IMR-90 (cell line): ENCODE data around the gene SNAPC2. TPM values are rescaled to one million over a fixed set of nuclear protein-coding genes. Genes with fewer than 3 reads are reported as not detected.

Experiments used
- ATAC-seq: fragments of 200-7000 bp; cut with Tn5 transposase; 2 replicates; pipeline ENCODE4 v1.9.1; 2020; ENCODE audit warnings: low read depth, mild to moderate bottlenecking, moderate library complexity
- BruUV-seq: library from RNA; stranded (reverse); fragments of 400-500 nt; replicated peaks from 2 replicates; lab custom pipeline; 2021; lab: Mats Ljungman, UMichigan
- CTCF ChIA-PET: fragments of 300-600 bp; formaldehyde crosslinking; extraction: SDS; loops from one replicate; lab custom pipeline; 2021; ENCODE audit warnings: antibody characterized with exemption; lab: Yijun Ruan, JAX
- POLR2A ChIA-PET: fragments of 300-600 bp; sonication (Branson Sonifier 250); formaldehyde crosslinking; loops from one replicate; lab custom pipeline; 2022; ENCODE audit warnings: antibody characterized with exemption; ENCODE audit not compliant: unreplicated experiment; lab: Charles Lee
- DNase-seq: peaks from one replicate; pipeline ENCODE4 v3.0.0; 2013
- H2AFZ ChIP-seq: replicated peaks from 2 replicates; pipeline ENCODE3; 2013; ENCODE audit warnings: low read length, mild to moderate bottlenecking; ENCODE audit not compliant: poor library complexity
- H2AK5ac ChIP-seq: 2 replicates; pipeline ENCODE4 v1.6.1; 2013; ENCODE audit warnings: low read depth, low read length, inconsistent platforms
- H2AK9ac ChIP-seq: replicated peaks from 2 replicates; pipeline ENCODE3; 2013; ENCODE audit warnings: mild to moderate bottlenecking, low read depth, low read length, moderate library complexity; ENCODE audit not compliant: poor library complexity
- H2BK120ac ChIP-seq: 2 replicates; pipeline ENCODE4 v1.6.1; 2013; ENCODE audit warnings: low read depth, low read length, inconsistent platforms
- H2BK15ac ChIP-seq: 3 replicates; pipeline ENCODE4 v1.6.1; 2013; ENCODE audit warnings: low read depth, low read length, inconsistent platforms
- H2BK20ac ChIP-seq: 2 replicates; pipeline ENCODE4 v1.6.1; 2013; ENCODE audit warnings: low read depth, mild to moderate bottlenecking, inconsistent platforms, low read length, moderate library complexity
- H2BK5ac ChIP-seq: 2 replicates; pipeline ENCODE4 v1.6.1; 2013; ENCODE audit warnings: mild to moderate bottlenecking, low read depth, low read length, inconsistent platforms; ENCODE audit not compliant: poor library complexity, severe bottlenecking
- H3K14ac ChIP-seq: replicated peaks from 2 replicates; pipeline ENCODE4 v1.6.1; 2013; ENCODE audit warnings: low read depth, low read length, inconsistent platforms
- H3K18ac ChIP-seq: 2 replicates; pipeline ENCODE4 v1.6.1; 2013; ENCODE audit warnings: low read depth, low read length, control low read depth
- H3K23ac ChIP-seq: 2 replicates; pipeline ENCODE4 v1.6.1; 2013; ENCODE audit warnings: low read depth, low read length, inconsistent platforms
- H3K27ac ChIP-seq: 2 replicates; pipeline ENCODE4 v1.5.1; 2013; ENCODE audit warnings: mild to moderate bottlenecking, control low read depth, low read length; ENCODE audit not compliant: insufficient read depth
- H3K27me3 ChIP-seq: 2 replicates; pipeline ENCODE4 v1.6.1; 2013; ENCODE audit warnings: low read length; ENCODE audit not compliant: control insufficient read depth, insufficient read depth
- H3K36me3 ChIP-seq: 2 replicates; pipeline ENCODE4 v1.6.1; 2013; ENCODE audit warnings: low read length, mixed read lengths; ENCODE audit not compliant: control insufficient read depth, insufficient read depth
- H3K4ac ChIP-seq: 2 replicates; pipeline ENCODE4 v1.6.1; 2013; ENCODE audit warnings: low read depth, low read length, inconsistent platforms
- H3K4me1 ChIP-seq: 2 replicates; pipeline ENCODE4 v1.6.1; 2013; ENCODE audit warnings: low read length, mixed read lengths; ENCODE audit not compliant: control insufficient read depth, insufficient read depth
- H3K4me2 ChIP-seq: 2 replicates; pipeline ENCODE4 v1.6.1; 2013; ENCODE audit warnings: low read depth, mild to moderate bottlenecking, control low read depth, low read length, moderate library complexity
- H3K4me3 ChIP-seq: 2 replicates; pipeline ENCODE4 v1.5.1; 2013; ENCODE audit warnings: low read depth, mild to moderate bottlenecking, control low read depth, low read length, moderate library complexity; ENCODE audit not compliant: insufficient read depth
- H3K56ac ChIP-seq: 2 replicates; pipeline ENCODE4 v1.6.1; 2013; ENCODE audit warnings: low read length, inconsistent platforms; ENCODE audit not compliant: insufficient read depth; ENCODE audit errors: extremely low read depth
- H3K79me1 ChIP-seq, 2 experiments: 2 replicates each; pipeline ENCODE4 v1.6.1; 2013; ENCODE audit warnings: low read length in 2 of 2, inconsistent platforms in 1 of 2, low read depth in 1 of 2
- H3K9ac ChIP-seq: 2 replicates; pipeline ENCODE4 v1.6.1; 2013; ENCODE audit warnings: low read depth, low read length, control low read depth
- H3K9me1 ChIP-seq: 2 replicates; pipeline ENCODE4 v1.6.1; 2013; ENCODE audit warnings: low read length, inconsistent platforms; ENCODE audit not compliant: insufficient read depth
- H3K9me3 ChIP-seq: 2 replicates; pipeline ENCODE4 v1.6.1; 2013; ENCODE audit warnings: low read length; ENCODE audit not compliant: control insufficient read depth, insufficient read depth
- H4K20me1 ChIP-seq: 2 replicates; pipeline ENCODE4 v1.6.1; 2013; ENCODE audit warnings: low read length, inconsistent platforms; ENCODE audit not compliant: insufficient read depth
- H4K5ac ChIP-seq: 2 replicates; pipeline ENCODE4 v1.6.1; 2013; ENCODE audit warnings: mild to moderate bottlenecking, low read depth, low read length, control low read depth
- H4K8ac ChIP-seq, 2 experiments: 2 replicates each; pipeline ENCODE4 v1.6.1; 2013; ENCODE audit warnings: low read depth in 2 of 2, low read length in 2 of 2, control low read depth in 1 of 2, inconsistent platforms in 1 of 2
- H4K91ac ChIP-seq: 2 replicates; pipeline ENCODE4 v1.6.1; 2013; ENCODE audit warnings: low read depth, low read length, inconsistent platforms; ENCODE audit not compliant: insufficient read depth
- FOS ChIP-seq: fragments of 150-350 bp; IDR thresholded peaks from 2 replicates; pipeline ENCODE4 v1.6.1; 2016; ENCODE audit warnings: low read depth, low read length
- POLR2A ChIP-seq: IDR thresholded peaks from 2 replicates; pipeline ENCODE4 v1.6.1; 2012; ENCODE audit warnings: mild to moderate bottlenecking, low read depth, low read length
- RAD21 ChIP-seq: IDR thresholded peaks from 2 replicates; pipeline ENCODE4 v1.6.1; 2012; ENCODE audit warnings: low read length, improper control_type of control experiment
- RFX5 ChIP-seq: IDR thresholded peaks from 2 replicates; pipeline ENCODE4 v1.8.0; 2012; ENCODE audit warnings: low read depth, mild to moderate bottlenecking, low read length, moderate library complexity
- WGBS, 2 experiments: methylation state at CpG; one replicate each; pipeline versions ENCODE4 v1.1.5 to v1.1.7; 2013; ENCODE audit warnings: missing lambda C conversion rate in 2 of 2; ENCODE audit not compliant: insufficient read length in 1 of 2; ENCODE audit errors: extremely low coverage in 2 of 2; 5-methylcytosine and 5-hydroxymethylcytosine counted together
- dilution Hi-C: fragments of 300-500 bp; cut with HindIII; formaldehyde crosslinking; loops from one replicate; pipeline ENCODE4 v1.14.3; 2018; ENCODE audit warnings: low sequenced_read_pairs; ENCODE audit not compliant: unreplicated experiment
- in situ Hi-C: fragments of 300-500 bp; cut with MboI; formaldehyde crosslinking; loops from 3 replicates; pipeline ENCODE4 v1.14.3; 2019; ENCODE audit warnings: low sequenced_read_pairs, inconsistent platforms, mixed read lengths
- intact Hi-C: fragments of 100-400 bp; cut with micrococcal nuclease; formaldehyde crosslinking; loops from 2 replicates; pipeline ENCODE4 v1.10.0; 2022
- polyA plus RNA-seq, 3 experiments: library from polyadenylated mRNA; depleted of rRNA; stranded (reverse); fragments of >200 nt; gene quantifications; 2 replicates each; pipeline ENCODE4 v1.2.3, GENCODE V29; 2012; ENCODE audit warnings: low replicate concordance in 1 of 3
- total RNA-seq: library from RNA; depleted of rRNA; stranded (reverse); fragments of >200 nt; gene quantifications from 2 replicates; pipeline ENCODE4 v1.2.3, GENCODE V29; 2012
- TF ChIP-seq, protein P1 (sequence below): conservative IDR thresholded peaks from 2 replicates; pipeline ENCODE4 v1.5.1; 2012; ENCODE audit warnings: mild to moderate bottlenecking, low read depth, low read length, improper control_type of control experiment
- TF ChIP-seq, protein P2 (sequence below): fragments of 150-350 bp; IDR thresholded peaks from 2 replicates; pipeline ENCODE4 v1.6.1; 2016; ENCODE audit warnings: low read depth, mild to moderate bottlenecking, low read length, moderate library complexity, borderline replicate concordance

The SNAPC2 gene
- total and polyA plus RNA-seq, 2 of the 4 experiments (the other 2 are of a cell fraction): 12.5 to 29.2 TPM

DNA sequence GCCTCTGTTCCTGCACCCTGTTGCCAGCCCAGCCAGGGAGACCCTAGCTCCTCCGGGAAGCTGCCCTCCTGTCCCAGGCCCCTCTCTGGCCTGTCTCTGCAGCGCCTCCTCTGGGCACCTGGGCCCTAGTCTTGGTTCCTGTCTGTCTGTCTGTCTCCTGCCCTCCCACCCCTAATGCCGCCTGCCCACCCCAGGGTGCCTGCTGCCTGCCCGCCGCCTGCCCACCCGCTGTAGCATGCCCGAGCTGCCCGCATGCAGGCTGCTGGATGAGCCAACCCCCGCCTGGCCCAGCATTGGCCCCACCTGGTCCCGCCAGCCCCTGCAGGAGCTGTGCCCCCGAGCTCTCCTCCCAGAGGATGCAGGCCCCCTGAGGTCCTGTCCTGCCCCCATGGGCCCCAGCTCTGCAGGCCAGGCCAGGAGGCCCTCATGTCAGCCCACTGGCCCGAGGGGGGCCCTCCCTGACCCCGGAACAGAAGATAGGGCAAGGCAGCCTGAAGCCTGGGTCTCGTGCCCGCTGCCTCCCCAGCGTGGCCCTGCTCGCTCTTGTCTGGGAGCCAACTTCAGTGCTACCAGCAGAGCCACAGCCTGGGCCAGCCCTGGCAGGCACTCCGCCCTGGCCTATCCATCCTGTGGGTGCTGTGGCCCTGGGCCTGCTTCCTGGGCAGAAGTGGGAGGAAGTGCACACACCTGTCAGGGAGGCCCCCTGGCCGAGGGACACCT lies 11.2 kb upstream of the SNAPC2 start:
- in situ Hi-C loops: no loop called here
- Histone ChIP-seq H3K4me1 (peaks cover 6% of the 10 kb centered on the region), H4K8ac (no peak overlapping the region), H3K4me2 (no peak overlapping the region), H2BK5ac (no peak overlapping the region), H2BK120ac (no peak overlapping the region), H4K20me1 (peaks cover 50% of the 10 kb centered on the region), H3K9me1 (peaks cover 4% of the 10 kb centered on the region; the same call in 1 of the 2 replicates), H3K36me3 (peaks cover 34% of the 10 kb centered on the region), H3K27ac (no peak overlapping the region), H2BK15ac (no peak overlapping the region), H2BK20ac (no peak overlapping the region), H2AK9ac (no peak overlapping the region), H4K91ac (no peak overlapping the region), H3K4me3 (no peak overlapping the region), H3K27me3 (no peaks in the 10 kb centered on the region), H3K56ac (no peak overlapping the region), H3K9ac (no peak overlapping the region), H3K23ac (no peak overlapping the region), H2AFZ (no peak overlapping the region), H2AK5ac (no peak overlapping the region), H3K9me3 (no peaks in the 10 kb centered on the region), H3K14ac (no peak overlapping the region), H3K4ac (no peak overlapping the region), H3K79me1 (peaks cover 9 to 38% of the 10 kb centered on the region in 2 experiments; a peak in 3 of 4 replicates), H4K5ac (no peak overlapping the region), H3K18ac (no peak overlapping the region)
- intact Hi-C loops: no loop called here
- dilution Hi-C loops: no loop called here
- ChIA-PET POLR2A (interaction anchor here (1.2 kb wide), 1 partner anchor 11 kb away, joined by 4 read pairs; the partner anchor contains the start of gene SNAPC2), CTCF (no interaction called here)
- TF ChIP-seq POLR2A (no peak), FOS (no peak), RFX5 (no peak), RAD21 (no peak)
- TF ChIP-seq, protein P1, sequence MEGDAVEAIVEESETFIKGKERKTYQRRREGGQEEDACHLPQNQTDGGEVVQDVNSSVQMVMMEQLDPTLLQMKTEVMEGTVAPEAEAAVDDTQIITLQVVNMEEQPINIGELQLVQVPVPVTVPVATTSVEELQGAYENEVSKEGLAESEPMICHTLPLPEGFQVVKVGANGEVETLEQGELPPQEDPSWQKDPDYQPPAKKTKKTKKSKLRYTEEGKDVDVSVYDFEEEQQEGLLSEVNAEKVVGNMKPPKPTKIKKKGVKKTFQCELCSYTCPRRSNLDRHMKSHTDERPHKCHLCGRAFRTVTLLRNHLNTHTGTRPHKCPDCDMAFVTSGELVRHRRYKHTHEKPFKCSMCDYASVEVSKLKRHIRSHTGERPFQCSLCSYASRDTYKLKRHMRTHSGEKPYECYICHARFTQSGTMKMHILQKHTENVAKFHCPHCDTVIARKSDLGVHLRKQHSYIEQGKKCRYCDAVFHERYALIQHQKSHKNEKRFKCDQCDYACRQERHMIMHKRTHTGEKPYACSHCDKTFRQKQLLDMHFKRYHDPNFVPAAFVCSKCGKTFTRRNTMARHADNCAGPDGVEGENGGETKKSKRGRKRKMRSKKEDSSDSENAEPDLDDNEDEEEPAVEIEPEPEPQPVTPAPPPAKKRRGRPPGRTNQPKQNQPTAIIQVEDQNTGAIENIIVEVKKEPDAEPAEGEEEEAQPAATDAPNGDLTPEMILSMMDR: no peak
- TF ChIP-seq, protein P2, sequence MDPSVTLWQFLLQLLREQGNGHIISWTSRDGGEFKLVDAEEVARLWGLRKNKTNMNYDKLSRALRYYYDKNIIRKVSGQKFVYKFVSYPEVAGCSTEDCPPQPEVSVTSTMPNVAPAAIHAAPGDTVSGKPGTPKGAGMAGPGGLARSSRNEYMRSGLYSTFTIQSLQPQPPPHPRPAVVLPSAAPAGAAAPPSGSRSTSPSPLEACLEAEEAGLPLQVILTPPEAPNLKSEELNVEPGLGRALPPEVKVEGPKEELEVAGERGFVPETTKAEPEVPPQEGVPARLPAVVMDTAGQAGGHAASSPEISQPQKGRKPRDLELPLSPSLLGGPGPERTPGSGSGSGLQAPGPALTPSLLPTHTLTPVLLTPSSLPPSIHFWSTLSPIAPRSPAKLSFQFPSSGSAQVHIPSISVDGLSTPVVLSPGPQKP: no peak
- no TSS peak for BruUV-seq
- ATAC-seq: no peak
- WGBS, 2 experiments: 96% methylated on average over 7 of the region's 19 CpGs; no CpG with 5 or more reads in 1 of the 2 experiments
- no peak for DNase-seq
